ENCODE data around the gene RGS11.
A peak's percentile ranks its signal among the peaks of the same experiment; 100 is the strongest.

Gene RGS11

GRCh38 chr16:275786-276232, at the start of gene RGS11:
Gene RGS11, minus strand, starts transcription at chr16:275944. Its CDS starts 33 bp downstream, at chr16:275911.
- peak within 1 kb of the TSS; percentile 41; the same call in 1 of the 2 replicates for H3K4me3 ChIP-seq (ENCODE audit: low read length)

GRCh38 chr16:324451-325334, 48.9 kb upstream of the RGS11 start:
- no CpG with 5 or more reads among the region's 55 CpGs for WGBS (ENCODE audit: insufficient coverage, insufficient read length)
- no peaks in the 10 kb centered on the region for H3K4me1 ChIP-seq (ENCODE audit: control insufficient read depth, insufficient read depth, low read length)
- no peak for DNase-seq (ENCODE audit: low read depth, low spot score)
- H3K4me3 ChIP-seq (ENCODE audit: low read length): no peak overlapping the region
- H3K27ac ChIP-seq (ENCODE audit: low read length): no peak overlapping the region
- no peaks in the 10 kb centered on the region for H3K9me3 ChIP-seq (ENCODE audit: control insufficient read depth, insufficient read depth, low read length)
- H3K36me3 ChIP-seq (ENCODE audit: control insufficient read depth, insufficient read depth, low read length): no peaks in the 10 kb centered on the region
- H3K27me3 ChIP-seq (ENCODE audit: control insufficient read depth, insufficient read depth, low read length): no peaks in the 10 kb centered on the region

More at GRCh38 chr16:275786-276232, at the start of gene RGS11:
- Histone ChIP-seq H3K27ac (ENCODE audit: low read length) (no peak within 1 kb of the TSS), H3K4me1 (ENCODE audit: control insufficient read depth, insufficient read depth, low read length) (no peaks in the 10 kb centered on the region; the same call in 1 of the 2 replicates), H3K27me3 (ENCODE audit: control insufficient read depth, insufficient read depth, low read length) (peaks cover 12% of the 10 kb centered on the region; the same call in 1 of the 2 replicates), H3K9me3 (ENCODE audit: control insufficient read depth, insufficient read depth, low read length) (no peaks in the 10 kb centered on the region), H3K36me3 (ENCODE audit: control insufficient read depth, insufficient read depth, low read length) (no peaks in the 10 kb centered on the region)
- DNase-seq (ENCODE audit: low read depth, low spot score): no peak
- no CpG with 5 or more reads among the region's 56 CpGs for WGBS (ENCODE audit: insufficient coverage, insufficient read length)

- WGBS (ENCODE audit: insufficient coverage, insufficient read length): no CpG with 5 or more reads among the region's 17 CpGs
- Histone ChIP-seq H3K27me3 (ENCODE audit: control insufficient read depth, insufficient read depth, low read length) (no peaks in the 10 kb centered on the region), H3K4me1 (ENCODE audit: control insufficient read depth, insufficient read depth, low read length) (no peaks in the 10 kb centered on the region), H3K27ac (ENCODE audit: low read length) (no peak overlapping the region), H3K9me3 (ENCODE audit: control insufficient read depth, insufficient read depth, low read length) (no peaks in the 10 kb centered on the region), H3K36me3 (ENCODE audit: control insufficient read depth, insufficient read depth, low read length) (no peaks in the 10 kb centered on the region), H3K4me3 (ENCODE audit: low read length) (no peak overlapping the region)
- DNase-seq (ENCODE audit: low read depth, low spot score): no peak
Measured at GRCh38 chr16:324201-324450, 48.4 kb upstream of the RGS11 start.

GRCh38 chr16:322476-323143, 46.9 kb upstream of the RGS11 start:
- Histone ChIP-seq H3K9me3 (ENCODE audit: control insufficient read depth, insufficient read depth, low read length) (no peaks in the 10 kb centered on the region), H3K4me3 (ENCODE audit: low read length) (no peak overlapping the region), H3K27ac (ENCODE audit: low read length) (no peak overlapping the region), H3K4me1 (ENCODE audit: control insufficient read depth, insufficient read depth, low read length) (peaks cover 2% of the 10 kb centered on the region; the same call in 1 of the 2 replicates), H3K36me3 (ENCODE audit: control insufficient read depth, insufficient read depth, low read length) (no peaks in the 10 kb centered on the region), H3K27me3 (ENCODE audit: control insufficient read depth, insufficient read depth, low read length) (no peaks in the 10 kb centered on the region)
- WGBS (ENCODE audit: insufficient coverage, insufficient read length): no CpG with 5 or more reads among the region's 13 CpGs
- DNase-seq (ENCODE audit: low read depth, low spot score): no peak

- H3K4me1 ChIP-seq (ENCODE audit: control insufficient read depth, insufficient read depth, low read length): peaks cover 3% of the 10 kb centered on the region; the same call in 1 of the 2 replicates
- H3K36me3 ChIP-seq (ENCODE audit: control insufficient read depth, insufficient read depth, low read length): no peaks in the 10 kb centered on the region; the same call in 1 of the 2 replicates
- no peak overlapping the region for H3K27ac ChIP-seq (ENCODE audit: low read length)
- no peaks in the 10 kb centered on the region for H3K9me3 ChIP-seq (ENCODE audit: control insufficient read depth, insufficient read depth, low read length)
- H3K27me3 ChIP-seq (ENCODE audit: control insufficient read depth, insufficient read depth, low read length): no peaks in the 10 kb centered on the region
- no peak overlapping the region for H3K4me3 ChIP-seq (ENCODE audit: low read length)
- DNase-seq (ENCODE audit: low read depth, low spot score): no peak
- WGBS (ENCODE audit: insufficient coverage, insufficient read length): no CpG with 5 or more reads among the region's 9 CpGs
Measured at GRCh38 chr16:321532-321931, 45.8 kb upstream of the RGS11 start.

GRCh38 chr16:320206-320605, 44.5 kb upstream of the RGS11 start:
- Histone ChIP-seq H3K27me3 (ENCODE audit: control insufficient read depth, insufficient read depth, low read length) (no peaks in the 10 kb centered on the region), H3K27ac (ENCODE audit: low read length) (no peak overlapping the region), H3K9me3 (ENCODE audit: control insufficient read depth, insufficient read depth, low read length) (no peaks in the 10 kb centered on the region), H3K4me1 (ENCODE audit: control insufficient read depth, insufficient read depth, low read length) (peaks cover 3% of the 10 kb centered on the region; the same call in 1 of the 2 replicates), H3K36me3 (ENCODE audit: control insufficient read depth, insufficient read depth, low read length) (no peaks in the 10 kb centered on the region; the same call in 1 of the 2 replicates), H3K4me3 (ENCODE audit: low read length) (no peak overlapping the region)
- no peak for DNase-seq (ENCODE audit: low read depth, low spot score)
- no CpG with 5 or more reads among the region's 5 CpGs for WGBS (ENCODE audit: insufficient coverage, insufficient read length)

GRCh38 chr16:318628-319027, 42.9 kb upstream of the RGS11 start:
- peak; percentile 29 for DNase-seq (ENCODE audit: low read depth, low spot score)
- WGBS (ENCODE audit: insufficient coverage, insufficient read length): no CpG with 5 or more reads among the region's 22 CpGs
- Histone ChIP-seq H3K4me1 (ENCODE audit: control insufficient read depth, insufficient read depth, low read length) (peaks cover 3% of the 10 kb centered on the region; the same call in 1 of the 2 replicates), H3K27me3 (ENCODE audit: control insufficient read depth, insufficient read depth, low read length) (no peaks in the 10 kb centered on the region), H3K36me3 (ENCODE audit: control insufficient read depth, insufficient read depth, low read length) (peaks cover 7% of the 10 kb centered on the region), H3K27ac (ENCODE audit: low read length) (no peak overlapping the region), H3K9me3 (ENCODE audit: control insufficient read depth, insufficient read depth, low read length) (no peaks in the 10 kb centered on the region), H3K4me3 (ENCODE audit: low read length) (no peak overlapping the region)

GRCh38 chr16:317583-317982, 41.8 kb upstream of the RGS11 start:
- DNase-seq (ENCODE audit: low read depth, low spot score): no peak
- no peak overlapping the region for H3K27ac ChIP-seq (ENCODE audit: low read length)
- H3K4me3 ChIP-seq (ENCODE audit: low read length): no peak overlapping the region
- no peaks in the 10 kb centered on the region for H3K9me3 ChIP-seq (ENCODE audit: control insufficient read depth, insufficient read depth, low read length)
- no CpG with 5 or more reads among the region's 5 CpGs for WGBS (ENCODE audit: insufficient coverage, insufficient read length)
- peaks cover 7% of the 10 kb centered on the region for H3K36me3 ChIP-seq (ENCODE audit: control insufficient read depth, insufficient read depth, low read length)
- H3K4me1 ChIP-seq (ENCODE audit: control insufficient read depth, insufficient read depth, low read length): peaks cover 3% of the 10 kb centered on the region; the same call in 1 of the 2 replicates
- H3K27me3 ChIP-seq (ENCODE audit: control insufficient read depth, insufficient read depth, low read length): no peaks in the 10 kb centered on the region

- peaks cover 3% of the 10 kb centered on the region; the same call in 1 of the 2 replicates for H3K4me1 ChIP-seq (ENCODE audit: control insufficient read depth, insufficient read depth, low read length)
- no CpG with 5 or more reads among the region's 19 CpGs for WGBS (ENCODE audit: insufficient coverage, insufficient read length)
Measured at GRCh38 chr16:316741-317464, 41.2 kb upstream of the RGS11 start.

GRCh38 chr16:314795-315299, 39.1 kb upstream of the RGS11 start:
- DNase-seq (ENCODE audit: low read depth, low spot score): no peak

More at GRCh38 chr16:316741-317464, 41.2 kb upstream of the RGS11 start:
- Histone ChIP-seq H3K9me3 (ENCODE audit: control insufficient read depth, insufficient read depth, low read length) (no peaks in the 10 kb centered on the region), H3K4me3 (ENCODE audit: low read length) (no peak overlapping the region), H3K27ac (ENCODE audit: low read length) (no peak overlapping the region), H3K27me3 (ENCODE audit: control insufficient read depth, insufficient read depth, low read length) (no peaks in the 10 kb centered on the region), H3K36me3 (ENCODE audit: control insufficient read depth, insufficient read depth, low read length) (peaks cover 7% of the 10 kb centered on the region)
- DNase-seq (ENCODE audit: low read depth, low spot score): no peak

More at GRCh38 chr16:314795-315299, 39.1 kb upstream of the RGS11 start:
- no CpG with 5 or more reads among the region's 14 CpGs for WGBS (ENCODE audit: insufficient coverage, insufficient read length)
- H3K27ac ChIP-seq (ENCODE audit: low read length): no peak overlapping the region
- peaks cover 3% of the 10 kb centered on the region; the same call in 1 of the 2 replicates for H3K4me1 ChIP-seq (ENCODE audit: control insufficient read depth, insufficient read depth, low read length)
- no peaks in the 10 kb centered on the region for H3K27me3 ChIP-seq (ENCODE audit: control insufficient read depth, insufficient read depth, low read length)
- H3K36me3 ChIP-seq (ENCODE audit: control insufficient read depth, insufficient read depth, low read length): peaks cover 7% of the 10 kb centered on the region
- no peak overlapping the region for H3K4me3 ChIP-seq (ENCODE audit: low read length)
- no peaks in the 10 kb centered on the region for H3K9me3 ChIP-seq (ENCODE audit: control insufficient read depth, insufficient read depth, low read length)
